ENCODE measurements around the gene ZBTB24. TPM values are rescaled to one million over a fixed set of nuclear protein-coding genes. Genes with fewer than 3 reads are reported as not detected.
A peak's percentile ranks its signal among the peaks of the same experiment; 100 is the strongest.
"Not testable (repeated sequence)": the region's sequence is repeated elsewhere in the genome, so short reads cannot be mapped to it uniquely, and the experiment has no call there.

ZBTB24 gene
- total and polyA plus RNA-seq, 12 donors: 1.1 to 4.0 (median 3.0) TPM

GRCh38 chr6:109465772-109466171 lies 17.2 kb downstream of the ZBTB24 start:
- H3K27ac ChIP-seq: peak overlapping the region in 1 of 10 donors; percentile 24
- DNase-seq: no peak
- WGBS, 2 donors: 56 to 65% methylated on average over 7 of the region's 7 CpGs
- TF ChIP-seq CTCF (IDR thresholded peaks at IDR 0.05): no peak
- peaks cover 0 to 5% (median 0%) of the 10 kb centered on the region in 11 donors for H3K9me3 ChIP-seq
- peak in 5 of 8 donors; percentile 33 to 82 (median 72) for ATAC-seq
- peaks cover 0 to 12% (median under 1%) of the 10 kb centered on the region in 9 donors for H3K4me1 ChIP-seq
- H3K27me3 ChIP-seq: no peaks in the 10 kb centered on the region
- intact Hi-C loops (cut with DNase I): no loop called here
- H3K4me3 ChIP-seq: no peak overlapping the region
- peaks cover 0 to 99% (median 28%) of the 10 kb centered on the region in 9 donors for H3K36me3 ChIP-seq

DNA sequence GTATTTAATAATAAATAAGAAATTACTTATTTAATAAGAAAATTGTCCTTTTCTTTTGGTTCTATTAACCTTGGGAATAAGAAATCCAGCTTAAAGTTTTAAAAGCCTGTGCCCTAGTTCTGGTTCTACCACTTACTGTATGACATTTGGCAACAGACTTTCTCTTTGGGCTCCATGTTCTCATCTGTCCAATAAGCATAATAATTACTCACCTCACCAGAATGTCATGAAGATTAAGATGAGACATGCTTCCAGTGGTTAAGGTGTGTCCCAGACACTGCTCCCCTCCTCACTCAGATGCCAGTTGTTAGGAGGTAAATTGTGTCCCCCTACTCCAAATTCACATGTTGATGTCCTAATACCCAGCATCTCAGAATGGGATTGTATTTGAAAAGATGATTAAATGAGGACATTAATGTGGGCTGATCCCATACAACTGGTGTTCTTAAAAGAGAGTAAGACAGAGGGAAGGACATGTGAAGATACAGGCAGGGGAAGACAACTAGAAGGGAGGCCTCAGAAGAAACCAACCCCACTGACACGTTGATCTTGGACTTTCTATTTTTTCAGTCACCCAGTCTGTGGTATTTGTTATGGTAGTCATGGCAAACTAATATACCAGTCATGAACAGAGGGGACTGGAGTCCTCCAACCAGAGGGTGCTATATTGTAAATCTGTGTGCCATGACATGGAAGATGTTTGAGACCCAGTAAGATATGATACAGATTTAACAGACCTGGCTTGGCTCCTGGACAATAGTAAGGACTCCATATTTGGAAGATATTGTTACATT lies 21.1 kb downstream of the ZBTB24 start:
- intact Hi-C loops (cut with DNase I): loop anchor here in 1 of 10 donors (2.0 kb wide), 1 partner anchor 19 kb away; no protein-coding TSS in a partner anchor
- TF ChIP-seq CTCF (IDR thresholded peaks at IDR 0.05): no peak
- H3K27me3 ChIP-seq: no peaks in the 10 kb centered on the region
- H3K36me3 ChIP-seq: peaks cover 0 to 61% (median 21%) of the 10 kb centered on the region in 9 donors
- DNase-seq: no peak
- 83 to 97% methylated on average over 1 of the region's 1 CpG for WGBS, 2 donors
- peaks cover 0 to 29% (median 16%) of the 10 kb centered on the region in 9 donors for H3K4me1 ChIP-seq
- ATAC-seq: no peak
- peaks cover 0 to 5% (median 0%) of the 10 kb centered on the region in 11 donors for H3K9me3 ChIP-seq
- H3K4me3 ChIP-seq: no peak overlapping the region
- H3K27ac ChIP-seq: no peak overlapping the region

DNA sequence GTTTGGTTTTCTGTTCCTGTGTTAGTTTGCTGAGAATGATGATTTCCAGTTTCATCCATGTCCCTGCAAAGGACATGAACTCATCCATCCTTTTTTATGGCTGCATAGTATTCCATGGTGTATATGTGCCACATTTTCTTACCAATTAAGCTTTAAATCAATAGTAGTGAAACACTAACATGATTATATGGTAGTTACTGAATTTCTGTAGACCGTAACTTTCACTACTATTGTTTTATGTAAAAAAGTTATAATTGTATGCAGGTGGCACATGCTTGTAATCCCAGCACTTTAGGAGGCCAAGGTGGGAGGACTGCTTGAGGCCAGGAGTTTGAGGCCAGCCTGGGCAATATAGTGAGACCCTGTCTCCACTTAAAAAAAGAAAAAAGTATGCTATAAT lies 21.8 kb downstream of the ZBTB24 start:
- 96 to 100% methylated on average over 1 of the region's 1 CpG for WGBS, 2 donors
- intact Hi-C loops (cut with DNase I); H3K9me3 ChIP-seq; H3K27me3 ChIP-seq; DNase-seq; H3K4me3 ChIP-seq; ATAC-seq; H3K27ac ChIP-seq: not testable (repeated sequence)
- Histone ChIP-seq H3K36me3 (peaks cover 0 to 54% (median 18%) of the 10 kb centered on the region in 9 donors), H3K4me1 (peaks cover 3 to 37% (median 18%) of the 10 kb centered on the region in 9 donors)

GRCh38 chr6:109460161-109460829 lies 22.7 kb downstream of the ZBTB24 start:
- no peak for TF ChIP-seq CTCF (IDR thresholded peaks at IDR 0.05)
- H3K4me3 ChIP-seq: no peak overlapping the region
- no peak overlapping the region for H3K27ac ChIP-seq
- DNase-seq: no peak
- WGBS, 2 donors: 90 to 99% methylated on average over 3 of the region's 3 CpGs
- H3K36me3 ChIP-seq: peaks cover 0 to 45% (median 11%) of the 10 kb centered on the region in 9 donors
- peaks cover 4 to 40% (median 18%) of the 10 kb centered on the region in 9 donors for H3K4me1 ChIP-seq
- no peaks in the 10 kb centered on the region for H3K27me3 ChIP-seq
- H3K9me3 ChIP-seq: peaks cover 0 to 5% (median 0%) of the 10 kb centered on the region in 11 donors
- ATAC-seq: no peak
- intact Hi-C loops (cut with DNase I): no loop called here
